Midbrain (tissue), 1 donor: ENCODE measurements around the gene ASS1.

Experiments
- DNase-seq: peaks from one replicate; lab custom pipeline; 2025; lab: John Stamatoyannopoulos, UW

Gene ASS1

GRCh38 chr9:130532426-130533080 is 87.8 kb downstream of the ASS1 start:
- no peak for DNase-seq

DNA sequence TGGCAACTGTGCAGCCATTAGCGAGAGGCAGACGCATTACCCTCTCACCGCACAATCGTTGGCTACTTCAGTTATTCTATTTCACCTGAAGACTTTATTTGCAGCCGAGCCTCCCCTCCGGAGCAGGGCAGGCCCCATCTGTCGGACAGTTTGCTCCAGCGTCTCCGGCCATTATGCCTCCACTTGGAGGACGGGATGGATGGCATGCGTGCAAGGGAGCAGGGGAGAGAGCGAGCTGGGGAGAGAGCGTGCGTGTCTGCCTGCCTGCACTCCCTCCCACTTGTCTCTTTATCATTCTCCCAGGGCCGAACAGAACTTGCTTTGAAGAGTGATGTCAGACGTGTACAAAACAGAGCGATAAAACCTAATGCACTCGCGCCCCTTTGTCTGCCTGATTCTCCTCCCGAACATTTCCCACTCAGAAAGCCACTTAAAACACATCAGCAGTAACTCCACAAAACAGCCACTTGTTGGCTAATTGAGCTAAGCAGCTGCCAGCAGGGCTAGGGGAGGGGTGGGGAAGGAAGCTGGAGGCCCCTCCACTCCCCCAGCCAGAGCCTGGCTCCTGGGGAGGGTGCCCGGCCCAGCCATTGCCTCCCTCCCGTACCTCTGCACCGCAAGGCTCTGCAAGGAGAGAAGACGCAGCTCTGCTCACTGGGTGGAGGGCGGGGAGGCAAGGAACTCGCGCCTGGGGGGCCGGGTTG is 91.2 kb downstream of the ASS1 start:
- DNase-seq = no peak

DNA sequence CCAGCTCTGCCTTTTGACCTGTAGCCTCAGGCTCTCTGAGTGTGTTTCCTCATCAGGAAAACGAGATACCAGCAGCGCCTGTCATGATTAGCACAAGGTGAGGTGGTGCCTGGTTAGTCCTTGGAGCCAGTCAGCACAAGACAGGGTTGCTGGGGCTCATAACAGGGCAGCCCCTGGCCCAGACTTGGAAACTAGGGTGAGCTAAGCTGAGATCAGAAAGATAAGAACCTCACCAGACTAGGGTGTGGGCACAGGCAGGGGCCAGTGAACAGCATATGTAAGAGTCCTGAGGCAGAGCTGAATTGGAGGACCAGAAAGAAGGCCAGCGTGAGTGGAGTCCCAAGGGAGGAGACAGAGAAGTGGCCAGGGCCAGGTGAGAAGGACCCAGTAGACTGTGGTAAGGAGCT is 91.9 kb downstream of the ASS1 start:
- no peak for DNase-seq

DNA sequence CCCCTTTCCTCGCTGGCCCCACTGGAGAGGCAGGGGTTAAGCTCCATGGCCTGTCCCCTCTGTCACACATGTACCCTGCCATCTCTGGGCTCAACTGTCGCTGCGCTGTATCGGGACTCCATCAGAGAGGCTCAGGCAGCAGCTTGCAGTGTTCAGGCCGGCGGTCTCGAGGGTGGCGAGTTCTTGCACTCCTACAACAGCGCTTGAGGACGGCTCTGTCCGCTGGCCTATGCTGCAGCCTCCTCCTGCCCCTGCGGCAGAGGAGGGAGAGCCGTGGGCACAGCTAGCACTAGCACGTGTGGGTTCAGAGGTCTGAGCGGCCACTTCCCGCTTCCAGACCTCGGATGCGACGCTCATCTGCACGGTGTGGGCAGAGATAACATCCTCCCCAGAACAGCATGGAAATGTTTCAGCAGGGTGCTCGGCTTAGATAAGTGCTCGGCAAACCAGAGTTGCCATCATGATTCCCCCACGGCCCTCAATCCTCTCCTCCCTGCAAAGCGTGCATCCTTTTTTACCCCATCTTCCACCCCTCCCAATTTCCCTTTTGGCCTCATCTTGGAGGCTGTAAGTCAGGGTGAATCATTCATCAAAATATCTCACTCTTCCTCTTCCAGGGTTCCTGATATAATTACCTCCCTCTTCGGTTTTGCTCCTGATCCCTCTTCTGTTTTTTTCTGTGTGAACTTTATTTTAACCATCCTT is 92.7 kb downstream of the ASS1 start:
- no peak for DNase-seq

GRCh38 chr9:130539420-130540223 is 94.9 kb downstream of the ASS1 start:
- DNase-seq = no peak

GRCh38 chr9:130541533-130541932 is 96.8 kb downstream of the ASS1 start:
- DNase-seq = no peak

DNA sequence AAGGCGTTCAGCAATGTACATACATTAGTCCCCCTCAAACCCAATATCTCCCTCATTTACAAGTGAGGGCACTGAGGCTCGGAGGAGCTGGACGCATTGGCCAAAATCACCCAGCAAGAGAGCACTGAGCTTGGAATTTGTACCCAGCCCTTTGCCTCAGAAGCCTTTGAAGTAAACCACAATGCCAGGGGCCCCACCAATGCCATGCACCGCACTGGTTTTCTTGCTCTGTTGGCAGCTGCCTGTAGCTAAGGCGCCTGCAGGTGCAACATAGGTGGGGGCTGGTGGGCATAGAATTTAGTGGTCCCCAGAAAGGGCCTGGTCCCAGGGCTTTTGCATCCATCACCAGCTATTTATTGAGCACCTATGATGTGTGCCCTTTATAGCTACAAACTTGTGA is 97.3 kb downstream of the ASS1 start:
- no peak for DNase-seq

GRCh38 chr9:130542457-130543228 is 97.9 kb downstream of the ASS1 start:
- DNase-seq = no peak

GRCh38 chr9:130543368-130543767 is 98.6 kb downstream of the ASS1 start:
- DNase-seq = no peak

DNA sequence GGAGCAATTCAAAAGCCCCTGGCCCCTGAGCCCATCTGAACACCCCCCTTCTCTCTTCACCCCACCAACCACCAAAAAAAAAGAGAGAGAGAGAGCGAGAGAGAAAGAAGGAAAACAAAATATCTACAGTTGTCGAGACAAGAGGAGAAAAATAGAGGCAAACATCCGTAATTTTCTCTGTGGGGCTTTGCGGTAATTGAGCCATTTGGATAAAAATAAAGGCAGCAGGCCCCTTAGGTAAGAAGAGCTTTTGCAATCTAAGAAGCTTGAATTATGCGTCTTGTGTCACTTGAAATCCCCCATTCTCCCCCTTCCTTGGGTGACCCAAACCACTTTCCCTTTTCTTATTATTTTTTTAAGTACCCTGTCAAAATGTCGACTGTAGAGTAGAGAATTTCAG is 99.1 kb downstream of the ASS1 start:
- DNase-seq = no peak

DNA sequence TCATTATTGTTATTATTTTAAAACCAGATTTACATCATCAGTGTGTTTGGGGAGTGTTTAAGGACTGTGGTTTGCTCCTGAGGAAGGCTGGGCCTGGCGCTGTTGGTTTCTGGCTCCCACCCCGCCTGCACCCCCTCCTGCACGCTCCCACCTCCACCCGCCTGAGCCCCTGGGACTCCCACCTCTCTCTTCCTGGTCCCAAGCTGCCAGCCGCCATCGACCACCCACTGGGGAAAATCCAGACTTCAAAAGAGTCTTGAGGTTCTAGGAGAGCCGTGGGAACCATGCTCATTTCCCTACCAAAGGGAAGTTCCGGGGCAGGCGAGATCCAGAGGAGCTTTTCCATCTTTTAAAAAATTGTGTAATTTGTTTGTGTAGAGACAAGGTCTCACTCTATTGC is 99.6 kb downstream of the ASS1 start:
- DNase-seq = no peak

DNA sequence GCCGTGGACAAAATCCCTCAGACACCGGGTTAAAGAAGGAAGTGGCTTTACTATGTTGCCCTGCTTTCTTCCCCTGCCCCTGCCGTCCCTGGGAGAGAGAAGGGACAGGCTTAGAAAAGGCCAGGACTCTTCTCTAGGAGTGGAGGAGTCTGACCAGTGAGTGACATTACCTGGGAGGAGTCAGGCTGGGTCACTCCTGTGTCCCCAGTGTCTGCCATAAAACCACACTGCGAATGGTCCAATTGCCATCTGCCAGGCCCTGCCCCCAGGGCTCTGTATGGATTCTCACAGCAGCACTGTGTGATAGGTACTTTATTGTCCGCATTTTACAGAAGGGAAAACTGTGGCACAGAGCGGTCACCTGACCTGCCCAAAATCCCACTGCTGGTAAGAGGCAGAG is 103.3 kb downstream of the ASS1 start:
- DNase-seq = no peak

GRCh38 chr9:130549093-130549735 is 104.5 kb downstream of the ASS1 start:
- no peak for DNase-seq
